HEK293 (cell line): Measurements from ENCODE around the gene ASCL5.

ENCODE experiments used
- CTCF ChIA-PET: fragments of 350-600 bp; formaldehyde crosslinking; extraction: SDS; loops from one replicate; lab custom pipeline; 2021; ENCODE audit warnings: antibody characterized with exemption; lab: Yijun Ruan, JAX
- POLR2A ChIA-PET: fragments of 300-600 bp; formaldehyde crosslinking; extraction: SDS; loops from one replicate; lab custom pipeline; 2020; ENCODE audit warnings: antibody characterized with exemption, inconsistent platforms; lab: Yijun Ruan, JAX
- H3K27ac ChIP-seq: fragments of 200-500 bp; sonication (Bioruptor generic); 2 replicates; pipeline ENCODE4 v1.5.1; 2014; ENCODE audit warnings: low read depth, low read length, control low read depth, inconsistent platforms; ENCODE audit errors: extremely low read depth
- H3K36me3 ChIP-seq, 2 experiments: fragments of 200-500 bp in 1 of 2; sonication (Bioruptor generic) in 1 of 2; 1 replicate in 1 of 2; 2 replicates in 1 of 2; pipeline ENCODE4 v1.5.1; 2014 to 2017; ENCODE audit warnings: inconsistent platforms in 2 of 2, low read length in 2 of 2; ENCODE audit not compliant: control insufficient read depth in 2 of 2, insufficient read depth in 1 of 2
- H3K4me1 ChIP-seq: fragments of 200-500 bp; sonication (Bioruptor generic); 2 replicates; pipeline ENCODE4 v1.5.1; 2014; ENCODE audit warnings: mild to moderate bottlenecking, low read length, inconsistent platforms; ENCODE audit not compliant: control insufficient read depth, insufficient read depth
- H3K4me3 ChIP-seq: 2 replicates; pipeline ENCODE4 v1.5.1; 2011; ENCODE audit warnings: low read depth, mild to moderate bottlenecking, control low read depth, low read length, moderate library complexity
- H3K9me3 ChIP-seq: fragments of 200-500 bp; sonication (Bioruptor generic); 2 replicates; pipeline ENCODE4 v1.5.1; 2014; ENCODE audit warnings: low read depth, low read length, inconsistent platforms; ENCODE audit not compliant: control insufficient read depth, insufficient read depth
- BCL11A ChIP-seq: fragments of 450-650 bp; formaldehyde crosslinking; IDR thresholded peaks from 2 replicates; pipeline ENCODE4 v1.5.1; 2016; ENCODE audit warnings: low read depth, missing biosample characterization, missing genetic modification characterization
- IKZF3 ChIP-seq: fragments of 450-650 bp; IDR thresholded peaks from 2 replicates; pipeline ENCODE4 v1.5.0; 2018; ENCODE audit warnings: missing biosample characterization, mild to moderate bottlenecking, missing genetic modification characterization, moderate library complexity
- OVOL3 ChIP-seq: fragments of 450-650 bp; formaldehyde crosslinking; IDR thresholded peaks from 2 replicates; pipeline ENCODE4 v1.5.1; 2016; ENCODE audit warnings: missing biosample characterization, missing genetic modification characterization
- ZNF112 ChIP-seq: fragments of 450-650 bp; formaldehyde crosslinking; IDR thresholded peaks from 2 replicates; pipeline ENCODE4 v1.5.0; 2017; ENCODE audit warnings: missing biosample characterization, missing genetic modification characterization
- ZNF19 ChIP-seq: fragments of 450-650 bp; formaldehyde crosslinking; IDR thresholded peaks from 2 replicates; pipeline ENCODE4; 2016; ENCODE audit warnings: missing biosample characterization, missing genetic modification characterization, low read depth
- ZNF2 ChIP-seq: fragments of 450-650 bp; formaldehyde crosslinking; IDR thresholded peaks from 2 replicates; pipeline ENCODE4 v1.5.1; 2016; ENCODE audit warnings: missing biosample characterization, missing genetic modification characterization
- ZNF223 ChIP-seq: fragments of 450-650 bp; formaldehyde crosslinking; IDR thresholded peaks from 2 replicates; pipeline ENCODE4 v1.5.1; 2016; ENCODE audit warnings: missing biosample characterization, missing genetic modification characterization
- ZNF292 ChIP-seq: fragments of 450-650 bp; formaldehyde crosslinking; IDR thresholded peaks from 2 replicates; pipeline ENCODE4 v1.5.1; 2016; ENCODE audit warnings: low read depth, missing biosample characterization, missing genetic modification characterization, borderline replicate concordance
- ZNF366 ChIP-seq: fragments of 450-650 bp; formaldehyde crosslinking; conservative IDR thresholded peaks from 2 replicates; pipeline ENCODE4 v1.5.1; 2016; ENCODE audit warnings: missing biosample characterization, missing genetic modification characterization
- ZNF37A ChIP-seq: fragments of 450-650 bp; IDR thresholded peaks from 2 replicates; pipeline ENCODE4 v1.5.1; 2018; ENCODE audit warnings: missing biosample characterization, missing genetic modification characterization
- ZNF416 ChIP-seq: fragments of 450-650 bp; formaldehyde crosslinking; IDR thresholded peaks from 2 replicates; pipeline ENCODE4 v1.5.1; 2016; ENCODE audit warnings: missing biosample characterization, missing genetic modification characterization
- ZNF473 ChIP-seq: fragments of 450-650 bp; formaldehyde crosslinking; IDR thresholded peaks from 2 replicates; pipeline ENCODE4 v1.5.1; 2017; ENCODE audit warnings: missing biosample characterization, missing genetic modification characterization
- ZNF571 ChIP-seq: fragments of 450-650 bp; formaldehyde crosslinking; IDR thresholded peaks from 2 replicates; pipeline ENCODE4 v1.5.0; 2017; ENCODE audit warnings: missing biosample characterization, missing genetic modification characterization
- ZNF610 ChIP-seq: fragments of 450-650 bp; formaldehyde crosslinking; IDR thresholded peaks from 2 replicates; pipeline ENCODE4 v1.5.1; 2016; ENCODE audit warnings: missing biosample characterization, missing genetic modification characterization, borderline replicate concordance
- ZNF658 ChIP-seq: fragments of 450-650 bp; formaldehyde crosslinking; IDR thresholded peaks from 2 replicates; pipeline ENCODE4; 2016; ENCODE audit warnings: missing biosample characterization, missing genetic modification characterization
- ZNF76 ChIP-seq: fragments of 450-650 bp; formaldehyde crosslinking; IDR thresholded peaks from 2 replicates; pipeline ENCODE4; 2016; ENCODE audit warnings: low read depth, missing biosample characterization, missing genetic modification characterization, borderline replicate concordance
- ZNF843 ChIP-seq: fragments of 450-650 bp; formaldehyde crosslinking; IDR thresholded peaks from 2 replicates; pipeline ENCODE4 v1.5.1; 2016; ENCODE audit warnings: missing biosample characterization, missing genetic modification characterization
- ZXDB ChIP-seq: fragments of 450-650 bp; formaldehyde crosslinking; IDR thresholded peaks from 2 replicates; pipeline ENCODE4 v1.5.1; 2016; ENCODE audit warnings: missing biosample characterization, missing genetic modification characterization
- TF ChIP-seq, protein P1 (sequence below): fragments of 450-650 bp; formaldehyde crosslinking; optimal IDR thresholded peaks from 2 replicates; pipeline ENCODE3; 2016; ENCODE audit warnings: missing biosample characterization, mild to moderate bottlenecking, missing genetic modification characterization
- TF ChIP-seq, protein P2 (sequence below): fragments of 450-650 bp; formaldehyde crosslinking; IDR thresholded peaks from 2 replicates; pipeline ENCODE4 v1.5.1; 2016; ENCODE audit warnings: missing biosample characterization, missing genetic modification characterization
- TF ChIP-seq, protein P3 (sequence below): fragments of 450-650 bp; formaldehyde crosslinking; IDR thresholded peaks from 2 replicates; pipeline ENCODE4 v1.5.1; 2016; ENCODE audit warnings: missing biosample characterization, missing genetic modification characterization, borderline replicate concordance
- TF ChIP-seq, protein P4 (sequence below): fragments of 450-650 bp; formaldehyde crosslinking; IDR thresholded peaks from 2 replicates; pipeline ENCODE4 v1.5.1; 2016; ENCODE audit warnings: missing biosample characterization, missing genetic modification characterization

The ASCL5 gene

GRCh38 chr1:201111156-201111555 lies 15.8 kb downstream of the ASCL5 start (continued):
- TF ChIP-seq, protein P1, sequence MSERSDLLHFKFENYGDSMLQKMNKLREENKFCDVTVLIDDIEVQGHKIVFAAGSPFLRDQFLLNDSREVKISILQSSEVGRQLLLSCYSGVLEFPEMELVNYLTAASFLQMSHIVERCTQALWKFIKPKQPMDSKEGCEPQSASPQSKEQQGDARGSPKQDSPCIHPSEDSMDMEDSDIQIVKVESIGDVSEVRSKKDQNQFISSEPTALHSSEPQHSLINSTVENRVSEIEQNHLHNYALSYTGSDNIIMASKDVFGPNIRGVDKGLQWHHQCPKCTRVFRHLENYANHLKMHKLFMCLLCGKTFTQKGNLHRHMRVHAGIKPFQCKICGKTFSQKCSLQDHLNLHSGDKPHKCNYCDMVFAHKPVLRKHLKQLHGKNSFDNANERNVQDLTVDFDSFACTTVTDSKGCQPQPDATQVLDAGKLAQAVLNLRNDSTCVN (tag by site-specific recombination) = no peak
- no peak for TF ChIP-seq ZNF19 (tag by site-specific recombination)

DNA sequence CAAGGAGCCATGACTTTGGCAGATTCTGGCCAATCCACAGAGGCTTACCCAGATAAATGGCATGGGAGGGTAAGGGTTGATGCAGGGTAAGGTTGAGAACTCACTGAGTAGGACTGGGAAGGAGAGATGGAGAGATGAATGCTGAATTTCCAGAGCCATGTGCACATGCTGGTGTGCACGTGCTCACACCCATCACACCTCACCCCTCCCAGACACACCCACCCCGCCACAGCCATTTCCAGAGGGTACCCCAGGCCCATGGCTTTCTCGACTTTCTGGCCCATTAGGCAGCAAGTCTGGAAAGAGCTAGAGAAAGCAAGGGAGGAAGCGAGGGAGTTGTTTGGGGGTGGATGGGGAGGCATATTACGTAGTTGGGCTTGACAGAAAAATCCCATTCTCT lies 16.4 kb downstream of the ASCL5 start:
- no peaks in the 10 kb centered on the region for H3K36me3 ChIP-seq
- H3K4me1 ChIP-seq = no peaks in the 10 kb centered on the region
- ChIA-PET CTCF (interaction anchor here (1.1 kb wide), 2 partner anchors 135 to 138 kb away, joined by 5 to 7 read pairs; no protein-coding TSS in a partner anchor), POLR2A (no interaction called here)
- H3K4me3 ChIP-seq = no peak overlapping the region
- H3K27ac ChIP-seq = no peak overlapping the region
- H3K9me3 ChIP-seq = no peaks in the 10 kb centered on the region
- TF ChIP-seq ZNF571 (tag by site-specific recombination) (no peak), ZNF658 (no peak), ZNF366 (tag by site-specific recombination) (no peak), ZNF2 (tag by site-specific recombination) (no peak), ZNF843 (tag by site-specific recombination) (no peak), ZNF37A (tag by site-specific recombination) (no peak), BCL11A (tag by site-specific recombination) (no peak), OVOL3 (no peak), ZNF610 (tag by site-specific recombination) (no peak)

DNA sequence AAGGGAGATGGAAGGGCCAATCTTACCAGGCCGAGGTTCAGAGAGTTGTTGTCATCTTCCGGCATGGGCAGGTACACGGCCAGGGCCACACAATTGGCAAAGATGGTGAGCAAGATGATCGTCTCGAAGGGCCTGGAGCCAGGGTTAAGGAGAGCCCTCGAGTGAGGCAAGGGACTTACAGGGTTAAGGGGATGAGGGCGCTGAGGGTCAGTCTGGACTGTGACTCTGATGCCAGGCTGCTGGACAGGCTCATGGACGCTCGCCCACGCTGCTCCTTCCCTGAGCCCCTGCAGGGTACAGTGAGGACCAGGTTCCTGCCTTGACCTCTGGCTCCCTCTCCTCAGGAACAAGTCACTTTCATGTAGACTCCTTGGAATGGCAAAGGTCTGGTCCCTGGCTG lies 16.8 kb downstream of the ASCL5 start:
- no peaks in the 10 kb centered on the region for H3K36me3 ChIP-seq
- no peaks in the 10 kb centered on the region for H3K4me1 ChIP-seq
- no peak overlapping the region for H3K4me3 ChIP-seq
- H3K9me3 ChIP-seq = no peaks in the 10 kb centered on the region
- ChIA-PET CTCF (interaction anchor here (1.8 kb wide), 1 partner anchor 139 kb away, joined by 4 read pairs; no protein-coding TSS in a partner anchor), POLR2A (no interaction called here)
- TF ChIP-seq ZNF658 = no peak
- TF ChIP-seq ZNF416 (tag by site-specific recombination) = no peak
- TF ChIP-seq, protein P2, sequence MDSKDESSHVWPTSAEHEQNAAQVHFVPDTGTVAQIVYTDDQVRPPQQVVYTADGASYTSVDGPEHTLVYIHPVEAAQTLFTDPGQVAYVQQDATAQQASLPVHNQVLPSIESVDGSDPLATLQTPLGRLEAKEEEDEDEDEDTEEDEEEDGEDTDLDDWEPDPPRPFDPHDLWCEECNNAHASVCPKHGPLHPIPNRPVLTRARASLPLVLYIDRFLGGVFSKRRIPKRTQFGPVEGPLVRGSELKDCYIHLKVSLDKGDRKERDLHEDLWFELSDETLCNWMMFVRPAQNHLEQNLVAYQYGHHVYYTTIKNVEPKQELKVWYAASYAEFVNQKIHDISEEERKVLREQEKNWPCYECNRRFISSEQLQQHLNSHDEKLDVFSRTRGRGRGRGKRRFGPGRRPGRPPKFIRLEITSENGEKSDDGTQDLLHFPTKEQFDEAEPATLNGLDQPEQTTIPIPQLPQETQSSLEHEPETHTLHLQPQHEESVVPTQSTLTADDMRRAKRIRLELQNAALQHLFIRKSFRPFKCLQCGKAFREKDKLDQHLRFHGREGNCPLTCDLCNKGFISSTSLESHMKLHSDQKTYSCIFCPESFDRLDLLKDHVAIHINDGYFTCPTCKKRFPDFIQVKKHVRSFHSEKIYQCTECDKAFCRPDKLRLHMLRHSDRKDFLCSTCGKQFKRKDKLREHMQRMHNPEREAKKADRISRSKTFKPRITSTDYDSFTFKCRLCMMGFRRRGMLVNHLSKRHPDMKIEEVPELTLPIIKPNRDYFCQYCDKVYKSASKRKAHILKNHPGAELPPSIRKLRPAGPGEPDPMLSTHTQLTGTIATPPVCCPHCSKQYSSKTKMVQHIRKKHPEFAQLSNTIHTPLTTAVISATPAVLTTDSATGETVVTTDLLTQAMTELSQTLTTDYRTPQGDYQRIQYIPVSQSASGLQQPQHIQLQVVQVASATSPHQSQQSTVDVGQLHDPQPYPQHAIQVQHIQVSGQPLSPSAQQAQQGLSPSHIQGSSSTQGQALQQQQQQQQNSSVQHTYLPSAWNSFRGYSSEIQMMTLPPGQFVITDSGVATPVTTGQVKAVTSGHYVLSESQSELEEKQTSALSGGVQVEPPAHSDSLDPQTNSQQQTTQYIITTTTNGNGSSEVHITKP (tag by site-specific recombination) = no peak
- H3K27ac ChIP-seq = no peak overlapping the region

GRCh38 chr1:201109651-201110050 lies 17.3 kb downstream of the ASCL5 start:
- ChIA-PET CTCF (interaction anchor here (0.6 to 2.0 kb wide), 4 partner anchors 9 to 138 kb away, joined by 3 to 11 read pairs (median 4); no protein-coding TSS in a partner anchor), POLR2A (no interaction called here)
- no peaks in the 10 kb centered on the region for H3K36me3 ChIP-seq
- no peak overlapping the region for H3K4me3 ChIP-seq
- H3K4me1 ChIP-seq = no peaks in the 10 kb centered on the region
- no peak overlapping the region for H3K27ac ChIP-seq
- H3K9me3 ChIP-seq = no peaks in the 10 kb centered on the region
- TF ChIP-seq, protein P3, sequence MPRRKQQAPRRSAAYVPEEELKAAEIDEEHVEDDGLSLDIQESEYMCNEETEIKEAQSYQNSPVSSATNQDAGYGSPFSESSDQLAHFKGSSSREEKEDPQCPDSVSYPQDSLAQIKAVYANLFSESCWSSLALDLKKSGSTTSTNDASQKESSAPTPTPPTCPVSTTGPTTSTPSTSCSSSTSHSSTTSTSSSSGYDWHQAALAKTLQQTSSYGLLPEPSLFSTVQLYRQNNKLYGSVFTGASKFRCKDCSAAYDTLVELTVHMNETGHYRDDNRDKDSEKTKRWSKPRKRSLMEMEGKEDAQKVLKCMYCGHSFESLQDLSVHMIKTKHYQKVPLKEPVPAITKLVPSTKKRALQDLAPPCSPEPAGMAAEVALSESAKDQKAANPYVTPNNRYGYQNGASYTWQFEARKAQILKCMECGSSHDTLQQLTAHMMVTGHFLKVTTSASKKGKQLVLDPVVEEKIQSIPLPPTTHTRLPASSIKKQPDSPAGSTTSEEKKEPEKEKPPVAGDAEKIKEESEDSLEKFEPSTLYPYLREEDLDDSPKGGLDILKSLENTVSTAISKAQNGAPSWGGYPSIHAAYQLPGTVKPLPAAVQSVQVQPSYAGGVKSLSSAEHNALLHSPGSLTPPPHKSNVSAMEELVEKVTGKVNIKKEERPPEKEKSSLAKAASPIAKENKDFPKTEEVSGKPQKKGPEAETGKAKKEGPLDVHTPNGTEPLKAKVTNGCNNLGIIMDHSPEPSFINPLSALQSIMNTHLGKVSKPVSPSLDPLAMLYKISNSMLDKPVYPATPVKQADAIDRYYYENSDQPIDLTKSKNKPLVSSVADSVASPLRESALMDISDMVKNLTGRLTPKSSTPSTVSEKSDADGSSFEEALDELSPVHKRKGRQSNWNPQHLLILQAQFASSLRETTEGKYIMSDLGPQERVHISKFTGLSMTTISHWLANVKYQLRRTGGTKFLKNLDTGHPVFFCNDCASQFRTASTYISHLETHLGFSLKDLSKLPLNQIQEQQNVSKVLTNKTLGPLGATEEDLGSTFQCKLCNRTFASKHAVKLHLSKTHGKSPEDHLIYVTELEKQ (tag by site-specific recombination) = no peak
- no peak for TF ChIP-seq IKZF3 (tag by site-specific recombination)
- no peak for TF ChIP-seq ZNF223 (tag by site-specific recombination)
- no peak for TF ChIP-seq ZNF112 (tag by site-specific recombination)
- no peak for TF ChIP-seq ZNF76 (tag by site-specific recombination)
- no peak for TF ChIP-seq ZNF292 (tag by site-specific recombination)
- no peak for TF ChIP-seq ZNF473
- no peak for TF ChIP-seq ZXDB
- TF ChIP-seq, protein P4, sequence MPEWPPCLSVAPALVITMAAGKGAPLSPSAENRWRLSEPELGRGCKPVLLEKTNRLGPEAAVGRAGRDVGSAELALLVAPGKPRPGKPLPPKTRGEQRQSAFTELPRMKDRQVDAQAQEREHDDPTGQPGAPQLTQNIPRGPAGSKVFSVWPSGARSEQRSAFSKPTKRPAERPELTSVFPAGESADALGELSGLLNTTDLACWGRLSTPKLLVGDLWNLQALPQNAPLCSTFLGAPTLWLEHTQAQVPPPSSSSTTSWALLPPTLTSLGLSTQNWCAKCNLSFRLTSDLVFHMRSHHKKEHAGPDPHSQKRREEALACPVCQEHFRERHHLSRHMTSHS (tag by site-specific recombination) = no peak
- no peak for TF ChIP-seq OVOL3
